Osteoblast (primary cell): ENCODE results near the gene ARPC5. TPM values are rescaled to one million over a fixed set of nuclear protein-coding genes. Genes with fewer than 3 reads are reported as not detected.

Experiments used
- DNase-seq: peaks from one replicate; pipeline ENCODE4 v3.0.0; 2011; ENCODE audit warnings: low spot score, mixed read lengths; ENCODE audit not compliant: insufficient read length; ENCODE audit errors: missing footprints
- H2AFZ ChIP-seq: 2 replicates; pipeline ENCODE4 v1.6.0; 2011; ENCODE audit warnings: mild to moderate bottlenecking, low read length
- H3K27ac ChIP-seq: 2 replicates; pipeline ENCODE4 v1.5.1; 2011; ENCODE audit warnings: mild to moderate bottlenecking, low read depth, low read length, moderate library complexity
- H3K27me3 ChIP-seq: 2 replicates; pipeline ENCODE4 v1.6.0; 2012; ENCODE audit warnings: mild to moderate bottlenecking, control low read depth, inconsistent platforms, low read length, moderate library complexity; ENCODE audit not compliant: insufficient read depth
- H3K36me3 ChIP-seq: 2 replicates; pipeline ENCODE4 v1.5.1; 2011; ENCODE audit warnings: mild to moderate bottlenecking, low read length, control low read depth, moderate library complexity; ENCODE audit not compliant: insufficient read depth
- H3K4me1 ChIP-seq: 2 replicates; pipeline ENCODE4 v1.5.1; 2011; ENCODE audit warnings: mild to moderate bottlenecking, low read length, control low read depth, moderate library complexity; ENCODE audit not compliant: insufficient read depth
- H3K4me2 ChIP-seq: 2 replicates; pipeline ENCODE4 v1.6.0; 2011; ENCODE audit warnings: mild to moderate bottlenecking, low read length; ENCODE audit not compliant: insufficient read depth
- H3K4me3 ChIP-seq: fragments of 200-600 bp; sonication (generic); 3 replicates; pipeline ENCODE4 v1.5.1; 2012; ENCODE audit warnings: mild to moderate bottlenecking, low read length, inconsistent platforms; ENCODE audit not compliant: insufficient read depth
- H3K79me2 ChIP-seq: 2 replicates; pipeline ENCODE4 v1.6.0; 2012; ENCODE audit warnings: mild to moderate bottlenecking, low read length, control low read depth, inconsistent platforms; ENCODE audit not compliant: insufficient read depth
- H3K9me3 ChIP-seq: 2 replicates; pipeline ENCODE4 v1.5.1; 2011; ENCODE audit warnings: low read depth, low read length, control low read depth
- H4K20me1 ChIP-seq: 2 replicates; pipeline ENCODE4 v1.6.0; 2012; ENCODE audit warnings: mild to moderate bottlenecking, low read length, control low read depth; ENCODE audit not compliant: insufficient read depth
- CTCF ChIP-seq: IDR thresholded peaks from 2 replicates; pipeline ENCODE4 v1.5.1; 2011; ENCODE audit warnings: mild to moderate bottlenecking, low read depth, low read length, moderate library complexity; ENCODE audit errors: extremely low read depth
- total RNA-seq: library from RNA; depleted of rRNA; stranded (reverse); fragments of >200 nt; gene quantifications from 2 replicates; pipeline ENCODE4 v1.2.3, GENCODE V29; 2012

Gene ARPC5
- total RNA-seq, 1 donor, result 157 TPM

- no peak for TF ChIP-seq CTCF
- Histone ChIP-seq H3K27ac (no peak overlapping the region), H3K9me3 (no peaks in the 10 kb centered on the region), H4K20me1 (peaks cover 3% of the 10 kb centered on the region), H3K27me3 (no peaks in the 10 kb centered on the region), H3K4me1 (peaks cover 14% of the 10 kb centered on the region), H2AFZ (no peak overlapping the region), H3K36me3 (no peaks in the 10 kb centered on the region), H3K79me2 (no peaks in the 10 kb centered on the region), H3K4me3 (no peak overlapping the region), H3K4me2 (no peak overlapping the region)
- no peak for DNase-seq
Observed at GRCh38 chr1:183676586-183677189, 41.1 kb upstream of the ARPC5 start.

- H3K27me3 ChIP-seq, result no peaks in the 10 kb centered on the region
- no peaks in the 10 kb centered on the region for H3K79me2 ChIP-seq
- no peak overlapping the region for H2AFZ ChIP-seq
- no peak for DNase-seq
- no peaks in the 10 kb centered on the region for H3K36me3 ChIP-seq
- no peak overlapping the region for H3K27ac ChIP-seq
- H3K4me3 ChIP-seq, result no peak overlapping the region
- no peak overlapping the region for H3K4me2 ChIP-seq
- H3K9me3 ChIP-seq, result no peaks in the 10 kb centered on the region
- peaks cover 14% of the 10 kb centered on the region for H3K4me1 ChIP-seq
- H4K20me1 ChIP-seq, result peaks cover 3% of the 10 kb centered on the region
- no peak for TF ChIP-seq CTCF
Observed at GRCh38 chr1:183675883-183676585, 40.5 kb upstream of the ARPC5 start.

GRCh38 chr1:183675381-183675780 is 39.8 kb upstream of the ARPC5 start:
- Histone ChIP-seq H3K27ac (no peak overlapping the region), H3K4me2 (no peak overlapping the region), H4K20me1 (peaks cover 3% of the 10 kb centered on the region), H3K9me3 (no peaks in the 10 kb centered on the region), H3K36me3 (no peaks in the 10 kb centered on the region), H3K4me3 (no peak overlapping the region), H3K4me1 (peaks cover 14% of the 10 kb centered on the region), H3K27me3 (no peaks in the 10 kb centered on the region), H2AFZ (no peak overlapping the region), H3K79me2 (no peaks in the 10 kb centered on the region)
- TF ChIP-seq CTCF, result no peak
- DNase-seq, result no peak

- Histone ChIP-seq H3K9me3 (no peaks in the 10 kb centered on the region), H3K27ac (no peak overlapping the region), H2AFZ (no peak overlapping the region), H3K4me2 (no peak overlapping the region), H3K4me3 (no peak overlapping the region), H3K27me3 (no peaks in the 10 kb centered on the region), H3K4me1 (peaks cover 14% of the 10 kb centered on the region), H4K20me1 (peaks cover 3% of the 10 kb centered on the region), H3K36me3 (no peaks in the 10 kb centered on the region), H3K79me2 (no peaks in the 10 kb centered on the region)
- no peak for DNase-seq
- no peak for TF ChIP-seq CTCF
Observed at GRCh38 chr1:183674886-183675285, 39.3 kb upstream of the ARPC5 start.
